Dermis blood vessel endothelial cell (primary cell): Measurements from ENCODE around the gene MCL1. TPM values are rescaled to one million over a fixed set of nuclear protein-coding genes. Genes with fewer than 3 reads are reported as not detected.

Experiments
- DNase-seq: peaks from one replicate; pipeline ENCODE4 v3.0.0; 2010
- total RNA-seq: library from RNA; depleted of rRNA; stranded (reverse); fragments of >200 nt; gene quantifications from 2 replicates; pipeline ENCODE4 v1.2.3, GENCODE V29; 2014

The MCL1 gene
- total RNA-seq, 1 donor from 2014 or later = 316 TPM

GRCh38 chr1:150555971-150556865, 23.2 kb downstream of the MCL1 start:
- no peak for DNase-seq

DNA sequence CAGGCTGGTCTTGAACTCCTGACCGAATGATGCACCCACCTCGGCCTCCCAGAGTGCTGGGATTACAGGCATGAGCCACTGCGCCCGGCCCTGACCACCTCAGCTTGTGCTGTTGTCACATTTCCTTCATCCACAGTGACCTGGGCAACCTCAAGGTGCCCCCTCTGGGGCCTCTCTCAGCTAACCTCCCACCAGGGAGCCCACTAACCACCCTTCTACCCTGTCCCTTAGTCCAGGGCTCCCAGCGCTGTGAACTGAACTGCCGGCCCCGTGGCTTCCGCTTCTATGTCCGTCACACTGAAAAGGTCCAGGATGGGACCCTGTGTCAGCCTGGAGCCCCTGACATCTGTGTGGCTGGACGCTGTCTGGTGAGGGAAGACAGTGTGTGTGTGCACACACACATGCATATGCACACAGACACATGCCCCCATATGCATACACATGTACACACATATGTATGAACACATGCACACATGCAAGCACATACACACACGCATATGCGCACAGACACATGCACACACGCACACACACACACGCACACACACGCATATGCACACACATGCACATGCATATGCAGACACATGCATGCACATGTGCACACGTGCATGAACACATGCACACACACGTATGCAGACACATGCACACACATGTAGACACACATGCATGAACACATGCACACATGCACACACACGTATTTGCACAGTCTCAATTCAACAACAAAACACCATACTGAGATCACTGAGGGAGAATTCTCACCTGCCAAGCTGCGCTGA, 24.0 kb downstream of the MCL1 start:
- peak; percentile 18 for DNase-seq

- DNase-seq = no peak
Measured at GRCh38 chr1:150554086-150554452, 25.3 kb downstream of the MCL1 start.

DNA sequence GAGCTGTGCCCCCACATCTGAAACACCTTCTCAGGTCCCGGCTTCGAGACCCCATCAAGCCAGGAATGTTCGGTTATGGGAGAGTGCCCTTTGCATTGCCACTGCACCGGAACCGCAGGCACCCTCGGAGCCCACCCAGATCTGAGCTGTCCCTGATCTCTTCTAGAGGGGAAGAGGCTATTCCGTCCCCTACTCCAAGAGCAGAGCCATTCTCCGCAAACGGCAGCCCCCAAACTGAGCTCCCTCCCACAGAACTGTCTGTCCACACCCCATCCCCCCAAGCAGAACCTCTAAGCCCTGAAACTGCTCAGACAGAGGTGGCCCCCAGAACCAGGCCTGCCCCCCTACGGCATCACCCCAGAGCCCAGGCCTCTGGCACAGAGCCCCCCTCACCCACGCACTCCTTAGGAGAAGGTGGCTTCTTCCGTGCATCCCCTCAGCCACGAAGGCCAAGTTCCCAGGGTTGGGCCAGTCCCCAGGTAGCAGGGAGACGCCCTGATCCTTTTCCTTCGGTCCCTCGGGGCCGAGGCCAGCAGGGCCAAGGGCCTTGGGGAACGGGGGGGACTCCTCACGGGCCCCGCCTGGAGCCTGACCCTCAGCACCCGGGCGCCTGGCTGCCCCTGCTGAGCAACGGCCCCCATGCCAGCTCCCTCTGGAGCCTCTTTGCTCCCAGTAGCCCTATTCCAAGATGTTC, 25.9 kb downstream of the MCL1 start:
- no peak for DNase-seq

GRCh38 chr1:150552911-150553289, 26.5 kb downstream of the MCL1 start:
- no peak for DNase-seq

GRCh38 chr1:150552128-150552910, 27.1 kb downstream of the MCL1 start:
- DNase-seq = peak; percentile 76

DNA sequence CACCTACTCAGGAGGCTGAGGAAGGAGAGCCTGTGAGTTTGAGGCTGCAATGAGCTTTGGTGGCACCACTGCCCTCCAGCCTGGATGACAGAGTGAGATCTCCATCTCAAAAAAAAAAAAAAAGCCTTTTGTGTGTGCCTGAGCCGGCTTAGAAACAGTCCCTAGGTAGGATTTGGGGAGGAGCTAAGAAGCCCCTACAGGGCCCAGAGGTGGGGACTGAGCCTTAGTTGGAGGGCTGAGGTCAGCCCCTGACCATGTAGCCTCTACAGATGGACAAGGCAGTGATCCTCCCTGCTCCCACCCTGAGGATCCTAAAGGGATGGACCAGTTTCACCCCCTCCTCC, 27.7 kb downstream of the MCL1 start:
- peak; percentile 2 for DNase-seq

- peak; percentile 19 for DNase-seq
Measured at GRCh38 chr1:150551051-150551783, 28.2 kb downstream of the MCL1 start.

DNA sequence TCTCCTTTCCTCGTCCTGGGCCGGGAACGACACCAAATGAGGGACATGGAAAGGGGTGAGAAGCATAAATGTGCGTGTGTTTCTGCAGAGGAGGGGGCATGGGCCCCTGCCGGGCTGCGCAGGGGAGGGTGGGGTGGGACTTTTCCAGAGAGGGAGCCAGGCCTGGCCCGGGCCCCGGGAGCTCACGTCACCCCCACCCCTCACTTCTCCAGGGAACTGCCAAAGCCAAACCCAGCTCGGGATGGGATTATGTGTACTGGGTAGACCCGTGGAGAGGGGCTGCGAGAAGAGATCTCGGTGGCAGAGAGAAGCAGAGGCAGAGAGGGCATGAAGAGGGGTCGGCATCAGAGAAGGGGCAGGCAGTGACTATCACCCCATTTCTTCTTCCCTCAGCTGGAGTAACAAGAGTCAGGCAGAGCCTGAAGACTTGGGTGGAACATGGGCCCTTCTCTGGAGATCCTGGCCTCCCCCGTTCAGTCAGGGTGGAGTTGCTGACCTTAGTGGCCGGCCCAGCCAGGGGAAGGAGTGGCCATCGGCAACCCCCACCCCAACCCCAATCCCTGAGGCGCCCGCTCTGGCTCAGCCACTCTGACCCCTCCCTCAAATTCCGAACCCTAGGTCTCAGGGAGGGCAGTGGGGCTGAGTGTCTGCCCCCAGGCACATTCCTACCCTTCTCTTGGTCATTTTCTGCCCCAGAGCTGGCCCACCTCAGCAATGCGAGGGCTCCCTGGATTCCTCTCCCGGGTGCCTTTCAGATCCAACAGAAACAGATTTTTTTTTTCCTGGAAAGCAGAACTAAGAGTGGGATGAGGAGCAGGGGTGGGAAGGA, 29.0 kb downstream of the MCL1 start:
- peak; percentile 6 for DNase-seq

DNA sequence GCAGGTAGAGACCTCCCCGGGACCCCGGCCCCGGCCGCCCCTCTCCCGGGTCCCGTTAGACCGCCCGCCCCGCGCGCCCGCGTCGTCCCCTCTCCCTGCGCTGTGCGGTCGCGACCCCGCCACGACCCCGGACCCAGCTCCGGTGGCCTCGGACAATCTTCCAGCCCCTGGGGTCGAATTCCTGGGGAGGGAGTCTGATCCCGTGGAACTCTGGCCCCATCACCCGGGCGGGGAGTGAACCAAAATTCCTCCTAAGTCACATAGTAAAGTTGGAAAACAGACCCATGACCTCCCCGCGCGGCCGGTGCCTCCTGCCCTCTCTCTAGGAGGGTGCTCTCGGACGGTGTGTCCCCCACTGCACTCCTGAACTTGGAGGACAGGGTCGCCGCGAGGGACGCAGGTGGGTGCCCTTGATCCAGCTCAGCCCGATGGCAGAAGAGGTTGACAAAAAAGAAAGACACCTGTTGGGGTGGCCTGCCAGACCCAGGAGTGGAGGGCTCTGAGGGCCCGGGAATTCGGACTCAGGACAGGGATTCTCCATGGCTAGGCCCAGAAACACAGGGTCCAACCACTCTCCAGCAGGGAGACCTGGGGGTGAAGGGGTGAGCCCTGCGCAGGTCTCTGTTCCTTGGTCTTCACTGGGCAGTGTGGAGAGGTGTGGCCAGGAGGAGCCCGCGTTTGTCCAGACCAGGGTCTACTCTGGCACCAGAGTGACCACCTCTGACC, 29.8 kb downstream of the MCL1 start:
- DNase-seq = peak; percentile 21

DNA sequence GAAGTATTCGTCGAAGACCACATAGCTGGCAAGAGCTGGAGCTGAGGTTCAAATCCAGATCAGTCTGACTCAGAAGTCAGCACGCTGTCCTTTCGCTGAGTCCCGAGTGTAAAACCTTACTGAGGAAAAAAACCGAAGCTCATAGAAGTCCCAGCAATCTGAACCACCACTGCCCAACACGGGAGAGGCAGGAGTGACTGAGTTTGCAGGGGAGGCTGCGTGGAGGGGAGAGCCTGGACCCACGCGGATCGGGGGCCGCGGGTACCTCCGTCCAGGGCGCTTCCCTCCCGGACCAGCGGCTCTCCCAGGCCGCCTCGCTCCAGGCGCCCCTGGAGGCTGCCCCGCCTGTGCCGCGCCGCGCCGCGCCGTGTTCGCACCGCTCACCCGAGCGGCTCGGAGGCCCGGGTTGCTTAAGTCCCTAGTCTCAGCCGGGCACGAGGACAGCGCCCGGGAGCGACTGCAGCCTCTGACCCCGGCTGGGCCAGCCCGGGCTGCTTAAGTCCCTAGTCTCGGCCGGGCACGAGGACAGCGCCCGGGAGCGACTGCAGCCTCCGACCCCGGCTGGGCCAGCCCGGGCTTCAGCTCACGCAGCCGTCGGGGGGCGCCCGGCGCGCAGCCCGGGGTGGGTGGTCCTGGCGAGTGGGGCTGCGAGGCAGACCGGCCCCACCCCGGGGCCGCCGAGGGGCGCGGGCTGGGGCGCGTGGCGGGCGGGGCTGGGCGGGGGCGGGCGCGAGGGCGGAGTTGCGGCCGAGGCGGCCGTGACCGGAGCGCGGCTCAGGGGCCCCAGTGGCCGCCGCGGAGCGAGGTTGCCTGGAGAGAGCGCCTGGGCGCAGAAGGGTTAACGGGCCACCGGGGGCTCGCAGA, 30.5 kb downstream of the MCL1 start, which contains the start of gene ADAMTSL4:
ADAMTSL4 (plus strand) TSS at position 777 of the 864 bp plus-strand sequence. CDS start 2,881 bp downstream, outside the sequence.
- peak; percentile 66 for DNase-seq

DNA sequence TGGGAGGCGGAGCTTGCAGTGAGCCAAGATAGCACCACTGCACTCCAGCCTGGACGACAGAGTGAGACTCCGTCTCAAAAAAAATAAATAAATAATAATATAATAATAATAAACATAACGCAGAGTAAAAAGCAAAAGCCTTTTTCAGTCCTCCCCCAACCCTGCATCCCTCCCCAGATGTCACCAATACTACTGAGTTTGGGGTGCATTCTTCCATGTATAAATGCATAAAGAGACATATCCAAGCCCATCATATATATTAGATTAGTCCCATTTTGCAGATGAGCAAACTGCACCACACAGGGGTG, 31.1 kb downstream of the MCL1 start:
- DNase-seq = no peak

- no peak for DNase-seq
Measured at GRCh38 chr1:150546294-150546937, 33.0 kb downstream of the MCL1 start.

- DNase-seq = no peak
Measured at GRCh38 chr1:150545486-150546032, 33.9 kb downstream of the MCL1 start.

GRCh38 chr1:150544204-150544603, 35.2 kb downstream of the MCL1 start:
- DNase-seq = no peak

- no peak for DNase-seq
Measured at GRCh38 chr1:150543500-150544143, 35.8 kb downstream of the MCL1 start.

DNA sequence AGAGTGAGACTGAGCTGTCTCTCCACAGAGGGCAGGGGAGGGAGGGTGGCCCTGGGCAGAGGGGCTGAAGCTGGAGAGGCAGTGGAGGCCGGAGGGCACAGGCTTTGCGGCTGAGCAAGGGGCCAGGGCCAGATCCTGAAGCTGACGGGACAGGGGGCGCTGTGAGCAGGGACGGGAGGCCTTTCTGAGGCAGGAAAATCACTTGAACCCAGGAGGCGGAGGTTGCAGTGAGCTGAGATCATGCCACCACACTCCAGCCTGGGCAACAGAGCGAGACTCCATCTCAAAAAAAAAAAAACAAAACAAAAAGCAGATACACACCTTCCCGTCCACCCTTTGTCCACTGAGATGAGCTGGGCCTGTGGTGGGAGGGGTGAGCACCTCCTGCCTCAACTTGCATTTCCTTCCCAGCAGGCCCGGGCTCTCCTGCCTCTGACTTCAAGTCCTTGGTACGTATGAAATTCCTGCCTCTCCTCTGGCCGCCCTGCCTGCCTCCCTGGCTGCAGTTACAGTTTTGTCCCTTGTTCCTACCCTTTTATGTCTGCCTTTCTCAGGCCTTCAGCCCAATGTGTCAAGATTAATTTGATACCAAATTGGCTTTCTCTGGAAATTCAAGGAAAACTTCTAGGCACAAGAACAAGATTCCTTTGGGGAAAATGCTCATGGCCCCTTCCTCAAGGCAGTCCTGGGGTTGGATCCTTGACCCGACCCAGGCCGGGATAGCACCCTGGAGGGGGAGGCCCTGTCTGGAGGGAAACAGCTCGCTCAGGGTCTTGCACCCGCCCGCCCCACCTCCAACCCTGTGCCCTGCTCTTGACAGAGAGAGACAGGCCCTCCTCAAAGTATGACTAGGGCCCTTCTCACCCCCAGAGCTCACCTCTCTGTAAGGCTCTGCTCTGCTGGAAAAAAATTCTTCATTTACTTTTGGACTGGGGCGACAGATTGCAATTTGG, 41.4 kb downstream of the MCL1 start:
- no peak for DNase-seq
